Measurements from ENCODE around the gene ZSWIM6. TPM values are rescaled to one million over a fixed set of nuclear protein-coding genes. Genes with fewer than 3 reads are reported as not detected.

Gene ZSWIM6
- total RNA-seq, 1 experiment from 2014 or later, result 10.0 TPM

GRCh38 chr5:61536922-61537321, 204.9 kb downstream of the ZSWIM6 start:
- intact Hi-C loops (cut with micrococcal nuclease; ENCODE audit: unreplicated experiment), result loop anchor here (1.0 kb wide), 1 partner anchor 47 kb away; no protein-coding TSS in a partner anchor
- ChIA-PET POLR2A (no interaction called here), CTCF (no interaction called here)
- Mint-ChIP-seq H3K36me3 (ENCODE audit: insufficient read depth, unreplicated experiment) (peaks cover 23% of the 10 kb centered on the region), H3K27me3 (ENCODE audit: insufficient read depth, unreplicated experiment) (no peaks in the 10 kb centered on the region), H3K27ac (ENCODE audit: unreplicated experiment) (no peak overlapping the region), H3K4me3 (ENCODE audit: unreplicated experiment) (no peak overlapping the region), H3K4me1 (ENCODE audit: low read depth, unreplicated experiment) (no peaks in the 10 kb centered on the region), H3K9me3 (ENCODE audit: unreplicated experiment) (no peaks in the 10 kb centered on the region)
- no peaks in the 10 kb centered on the region for H3K4me1 ChIP-seq
- H3K4me3 ChIP-seq (ENCODE audit: low read depth, low read length), result no peak overlapping the region
- H3K27me3 ChIP-seq (replicated peaks; ENCODE audit: control insufficient read depth, insufficient read depth, low read length), result no peaks in the 10 kb centered on the region
- no peak for TF ChIP-seq CTCF (IDR thresholded peaks at IDR 0.05; ENCODE audit: insufficient read depth in 1 of 2, low read depth in 1 of 2, low read length in 1 of 2, severe bottlenecking in 1 of 2, unreplicated experiment in 1 of 2)
- no peaks in the 10 kb centered on the region for H3K36me3 ChIP-seq (ENCODE audit: control insufficient read depth, insufficient read depth, low read length)
- DNase-seq, result no peak
- no peaks in the 10 kb centered on the region for H3K9me3 ChIP-seq
- BruUV-seq (replicated peaks), result no TSS peak

DNA sequence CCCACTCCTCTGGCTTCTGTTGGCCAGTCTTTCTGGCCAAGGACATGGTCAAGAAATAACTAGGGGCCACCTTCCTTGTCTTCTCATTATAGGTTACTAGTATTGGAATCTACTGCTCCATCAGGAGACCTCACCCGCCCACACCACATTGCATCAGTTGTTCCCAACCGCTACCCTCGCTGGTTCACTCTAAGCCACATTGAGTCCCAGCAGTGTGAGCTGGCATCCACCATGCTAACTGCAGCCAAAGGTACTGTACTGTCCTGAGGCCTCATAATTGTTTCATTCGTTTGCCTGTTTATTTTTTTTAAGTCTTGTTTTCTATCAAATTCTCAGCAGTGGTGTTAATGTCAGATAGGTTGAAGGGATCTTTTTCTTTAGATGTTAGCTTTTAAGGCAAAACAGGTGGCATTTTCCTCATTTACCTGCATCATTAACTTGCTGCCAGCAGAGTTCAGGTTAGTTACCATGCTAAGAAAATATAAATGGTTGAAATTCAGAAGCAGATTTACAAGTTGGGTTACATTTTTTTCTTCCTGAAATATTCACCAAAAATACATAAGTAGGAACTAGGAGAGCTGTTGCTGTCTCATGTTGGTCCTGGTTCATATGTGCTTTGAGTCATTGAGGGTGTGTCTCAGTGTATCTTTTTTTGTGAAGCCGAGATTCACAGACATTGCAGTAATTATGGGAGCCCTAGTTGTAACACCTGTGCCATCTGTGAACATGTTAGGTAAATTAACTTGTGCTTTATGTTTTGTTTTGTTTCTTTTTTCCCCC, 206.9 kb downstream of the ZSWIM6 start:
- intact Hi-C loops (cut with micrococcal nuclease; ENCODE audit: unreplicated experiment), result no loop called here
- no peak overlapping the region for H3K4me3 ChIP-seq (ENCODE audit: low read depth, low read length)
- peaks cover 5% of the 10 kb centered on the region; the same call in 1 of the 2 replicates for H3K9me3 ChIP-seq
- BruUV-seq (replicated peaks), result no TSS peak
- CTCF ChIA-PET, result no interaction called here
- Mint-ChIP-seq H3K27ac (ENCODE audit: unreplicated experiment) (no peak overlapping the region), H3K4me1 (ENCODE audit: low read depth, unreplicated experiment) (no peaks in the 10 kb centered on the region), H3K9me3 (ENCODE audit: unreplicated experiment) (no peaks in the 10 kb centered on the region), H3K36me3 (ENCODE audit: insufficient read depth, unreplicated experiment) (peaks cover 42% of the 10 kb centered on the region), H3K27me3 (ENCODE audit: insufficient read depth, unreplicated experiment) (no peaks in the 10 kb centered on the region), H3K4me3 (ENCODE audit: unreplicated experiment) (no peak overlapping the region)
- no peaks in the 10 kb centered on the region for H3K27me3 ChIP-seq (replicated peaks; ENCODE audit: control insufficient read depth, insufficient read depth, low read length)
- DNase-seq, result no peak
- POLR2A ChIA-PET, result no interaction called here
- no peaks in the 10 kb centered on the region for H3K4me1 ChIP-seq
- H3K36me3 ChIP-seq (ENCODE audit: control insufficient read depth, insufficient read depth, low read length), result peaks cover 4% of the 10 kb centered on the region
- TF ChIP-seq CTCF (IDR thresholded peaks at IDR 0.05; ENCODE audit: insufficient read depth in 1 of 2, low read depth in 1 of 2, low read length in 1 of 2, severe bottlenecking in 1 of 2, unreplicated experiment in 1 of 2), result no peak

GRCh38 chr5:61549530-61549929, 217.5 kb downstream of the ZSWIM6 start:
- no peak for TF ChIP-seq CTCF (IDR thresholded peaks at IDR 0.05; ENCODE audit: insufficient read depth in 1 of 2, low read depth in 1 of 2, low read length in 1 of 2, severe bottlenecking in 1 of 2, unreplicated experiment in 1 of 2)
- no peak overlapping the region for H3K4me3 ChIP-seq (ENCODE audit: low read depth, low read length)
- H3K9me3 ChIP-seq, result no peaks in the 10 kb centered on the region
- no peak overlapping the region for H3K4me3 Mint-ChIP-seq (ENCODE audit: unreplicated experiment)
- H3K4me1 ChIP-seq, result no peaks in the 10 kb centered on the region
- no peak for DNase-seq
- H3K27ac Mint-ChIP-seq (ENCODE audit: unreplicated experiment), result no peak overlapping the region
- ChIA-PET CTCF (no interaction called here), POLR2A (no interaction called here)
- BruUV-seq (replicated peaks), result no TSS peak
- no peaks in the 10 kb centered on the region for H3K36me3 ChIP-seq (ENCODE audit: control insufficient read depth, insufficient read depth, low read length)
- H3K9me3 Mint-ChIP-seq (ENCODE audit: unreplicated experiment), result peaks cover 1% of the 10 kb centered on the region
- H3K27me3 ChIP-seq (replicated peaks; ENCODE audit: control insufficient read depth, insufficient read depth, low read length), result no peaks in the 10 kb centered on the region
- no peaks in the 10 kb centered on the region for H3K27me3 Mint-ChIP-seq (ENCODE audit: insufficient read depth, unreplicated experiment)
- H3K36me3 Mint-ChIP-seq (ENCODE audit: insufficient read depth, unreplicated experiment), result peaks cover 7% of the 10 kb centered on the region
- H3K4me1 Mint-ChIP-seq (ENCODE audit: low read depth, unreplicated experiment), result no peaks in the 10 kb centered on the region
- intact Hi-C loops (cut with micrococcal nuclease; ENCODE audit: unreplicated experiment), result no loop called here

Measured in Caco-2 (cell line).